8988T (cell line): ENCODE results near the gene SNX22.
"Not testable (repeated sequence)": the region's sequence is repeated elsewhere in the genome, so short reads cannot be mapped to it uniquely, and the experiment has no call there.

Source experiments
- DNase-seq: peaks from one replicate; pipeline ENCODE4 v3.0.0; 2011

Gene SNX22

DNA sequence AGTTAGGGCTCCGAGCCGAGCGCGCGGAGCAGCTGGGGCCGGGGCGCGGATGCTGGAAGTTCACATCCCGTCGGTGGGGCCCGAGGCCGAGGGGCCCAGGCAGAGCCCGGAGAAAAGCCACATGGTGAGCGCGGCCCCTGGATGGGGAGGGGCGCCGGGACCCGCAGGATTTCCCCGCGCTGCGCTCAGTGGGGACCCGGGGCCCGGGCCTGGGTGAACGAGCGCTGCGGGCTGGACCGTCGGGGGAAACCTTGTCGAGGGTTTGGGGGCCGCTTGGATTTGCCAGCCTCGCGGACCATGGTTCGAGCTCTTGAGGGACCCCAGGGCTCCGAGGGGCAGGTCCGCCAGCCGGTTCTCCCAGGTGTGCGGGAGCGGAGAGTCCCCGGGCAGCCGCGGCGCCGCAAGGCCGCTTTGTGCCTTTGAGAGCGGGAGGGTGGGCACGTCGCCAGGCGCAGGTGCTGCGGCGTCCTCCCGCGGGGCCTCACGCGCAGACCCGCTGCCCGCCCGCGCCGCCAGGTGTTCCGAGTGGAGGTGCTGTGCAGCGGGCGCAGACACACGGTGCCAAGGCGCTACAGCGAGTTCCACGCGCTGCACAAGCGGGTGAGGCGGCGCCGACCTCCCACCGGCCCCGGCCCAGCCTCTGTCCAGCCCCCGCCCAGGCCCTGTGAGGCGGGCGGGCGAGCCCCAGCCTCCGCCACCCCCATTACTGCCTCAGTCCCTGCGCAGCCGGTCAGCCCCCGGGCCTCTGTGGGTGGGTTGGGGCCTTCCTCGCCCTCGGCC lies at the start of gene SNX22:
SNX22 (plus strand) TSS at position 5 of the 780 bp plus-strand sequence; CDS start at position 50, 45 bp downstream.
- peak; percentile 32 for DNase-seq

DNA sequence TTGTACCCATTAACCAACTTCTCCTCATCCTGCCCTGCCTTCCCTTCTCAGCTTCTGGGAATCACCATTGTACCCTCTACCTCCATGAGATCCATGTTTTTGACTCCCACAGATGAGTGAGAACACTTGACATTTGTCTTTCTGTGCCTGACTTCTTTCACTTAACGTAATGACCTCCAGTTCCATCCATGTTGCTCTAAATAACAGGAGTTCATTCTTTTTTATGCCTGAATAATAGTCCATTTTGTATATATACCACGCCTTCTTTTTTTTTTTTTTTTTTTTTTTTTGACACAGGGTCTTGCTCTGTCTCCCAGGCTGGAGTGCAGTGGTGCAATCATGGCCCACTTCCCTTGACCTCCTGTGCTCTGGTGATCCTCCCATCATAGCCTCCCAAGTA lies 49.0 kb upstream of the SNX22 start:
- no peak for DNase-seq

DNA sequence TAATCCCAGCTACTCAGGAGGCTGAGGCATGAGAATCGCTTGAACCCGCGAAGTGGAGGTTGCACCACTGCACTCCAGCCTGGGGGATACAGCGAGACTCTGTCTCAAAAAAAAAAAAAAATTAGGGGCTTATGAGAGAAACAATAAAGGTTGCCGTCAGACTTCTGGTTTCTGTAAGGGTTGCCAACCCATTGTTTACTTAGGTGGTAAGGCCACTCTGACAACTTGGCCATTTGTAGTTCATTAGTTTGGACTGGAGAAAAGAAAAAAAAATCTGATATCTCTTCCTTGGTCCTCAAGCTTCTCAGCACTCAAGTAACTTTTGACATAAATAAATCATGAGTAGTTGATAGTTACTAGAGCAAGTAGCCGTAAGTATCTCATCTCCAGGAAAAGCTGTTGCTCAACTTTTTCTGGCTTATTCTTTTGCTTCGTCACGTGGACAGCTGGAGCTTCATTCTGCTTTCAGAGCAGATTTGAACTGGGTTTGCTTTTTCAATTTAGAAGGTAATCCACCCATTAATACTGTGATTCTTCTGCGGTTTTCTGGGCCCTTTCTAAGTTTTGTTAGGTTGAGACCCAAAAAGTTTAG lies 46.3 kb upstream of the SNX22 start:
- no peak for DNase-seq

DNA sequence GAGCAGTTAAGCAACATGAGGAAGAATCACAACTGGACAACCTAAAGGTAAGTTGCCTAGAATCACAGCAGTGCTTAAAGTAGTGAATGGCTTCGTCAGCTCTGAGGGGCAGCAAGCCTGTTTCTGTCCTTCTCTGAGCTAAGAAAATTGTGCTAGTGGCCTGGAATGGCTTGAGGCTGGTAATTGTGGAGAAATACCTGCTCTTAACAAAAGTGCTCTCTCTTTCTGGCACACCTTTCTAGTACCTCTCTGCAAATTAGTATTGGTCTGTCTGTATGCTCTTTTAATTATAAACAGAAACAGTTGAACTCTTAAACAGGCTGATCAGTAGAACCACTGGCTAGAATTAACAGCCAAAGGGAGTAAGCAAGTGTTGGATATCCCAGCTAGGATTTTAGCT lies 44.2 kb upstream of the SNX22 start:
- DNase-seq, result no peak

DNA sequence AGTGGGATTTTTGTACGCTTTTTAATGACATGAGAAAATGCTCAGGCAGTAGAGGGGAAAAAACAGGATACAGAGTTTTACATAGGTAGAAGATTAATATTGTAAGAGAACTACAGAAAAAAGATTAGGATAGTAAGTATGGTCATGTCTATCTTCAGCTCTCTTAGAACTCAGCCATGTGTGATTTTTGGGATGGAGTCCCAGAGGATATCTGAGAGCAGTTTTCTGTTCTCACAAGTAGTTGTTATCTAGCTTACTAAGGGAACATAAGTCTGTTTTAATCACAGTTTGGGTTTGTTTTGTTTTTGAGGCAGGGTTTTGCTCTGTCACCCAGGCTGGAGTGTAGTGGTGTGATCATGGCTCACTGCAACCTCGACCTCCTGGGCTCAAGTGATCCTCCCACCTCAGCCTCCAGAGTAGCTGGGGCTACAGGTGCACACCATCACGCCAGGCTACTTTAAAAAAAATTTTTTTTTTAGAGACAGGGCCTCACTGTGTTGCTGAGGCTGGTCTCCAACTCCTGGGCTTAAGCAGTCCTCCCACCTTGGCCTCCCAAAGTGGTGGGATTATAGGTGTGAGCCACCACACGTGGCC lies 41.3 kb upstream of the SNX22 start:
- not testable (repeated sequence) for DNase-seq

DNA sequence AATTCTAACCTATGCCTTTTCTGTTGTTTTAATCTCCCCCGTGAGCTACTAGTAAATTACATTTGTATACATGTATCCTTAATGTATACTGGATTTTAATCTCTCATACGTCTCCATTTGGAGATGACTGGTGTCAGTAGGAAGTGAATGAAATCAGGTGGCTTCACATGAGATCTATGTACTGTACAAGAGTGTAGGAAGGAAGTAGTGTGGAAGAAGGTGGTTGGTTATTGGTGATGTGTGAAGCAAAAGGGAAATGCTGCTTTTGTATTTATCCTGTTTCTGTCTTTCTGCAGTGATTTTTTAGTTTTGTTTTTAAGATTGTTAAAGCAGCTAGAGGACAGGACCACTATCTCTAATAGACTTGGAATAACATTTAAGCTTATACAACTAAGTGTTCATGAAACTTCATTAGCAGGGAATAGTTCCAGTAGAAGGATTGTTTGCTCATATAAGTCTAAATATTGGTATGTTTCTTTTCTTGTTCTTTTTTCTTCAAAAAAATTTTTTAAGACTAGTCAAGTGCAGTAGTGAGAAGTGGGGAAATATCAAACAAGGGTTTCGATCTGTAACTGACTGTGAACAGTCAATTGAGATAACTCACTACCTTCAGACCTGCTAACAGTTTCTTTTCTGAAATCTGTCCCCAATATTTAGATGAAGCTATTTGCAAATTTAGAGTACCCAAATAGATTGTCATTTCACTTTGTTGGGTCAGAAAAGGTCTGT lies 40.4 kb upstream of the SNX22 start:
- no peak for DNase-seq

DNA sequence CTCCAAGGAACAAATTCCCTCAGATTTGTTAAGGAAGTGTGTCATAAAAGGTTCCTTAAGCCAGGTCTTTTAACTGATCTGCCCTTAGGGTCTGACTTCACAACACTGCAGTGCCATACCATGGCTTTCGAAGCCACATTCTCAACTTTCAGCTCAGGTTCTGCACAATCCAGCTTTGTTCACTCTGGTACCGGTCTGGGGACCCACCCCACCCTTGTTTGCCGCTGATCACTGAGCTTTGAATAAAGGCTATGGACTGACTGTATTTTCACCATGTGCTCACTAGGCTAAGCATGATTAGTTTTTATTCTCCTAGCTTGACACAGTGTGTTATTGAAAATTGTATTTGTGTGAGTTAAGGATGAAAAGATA lies 39.9 kb upstream of the SNX22 start:
- no peak for DNase-seq

DNA sequence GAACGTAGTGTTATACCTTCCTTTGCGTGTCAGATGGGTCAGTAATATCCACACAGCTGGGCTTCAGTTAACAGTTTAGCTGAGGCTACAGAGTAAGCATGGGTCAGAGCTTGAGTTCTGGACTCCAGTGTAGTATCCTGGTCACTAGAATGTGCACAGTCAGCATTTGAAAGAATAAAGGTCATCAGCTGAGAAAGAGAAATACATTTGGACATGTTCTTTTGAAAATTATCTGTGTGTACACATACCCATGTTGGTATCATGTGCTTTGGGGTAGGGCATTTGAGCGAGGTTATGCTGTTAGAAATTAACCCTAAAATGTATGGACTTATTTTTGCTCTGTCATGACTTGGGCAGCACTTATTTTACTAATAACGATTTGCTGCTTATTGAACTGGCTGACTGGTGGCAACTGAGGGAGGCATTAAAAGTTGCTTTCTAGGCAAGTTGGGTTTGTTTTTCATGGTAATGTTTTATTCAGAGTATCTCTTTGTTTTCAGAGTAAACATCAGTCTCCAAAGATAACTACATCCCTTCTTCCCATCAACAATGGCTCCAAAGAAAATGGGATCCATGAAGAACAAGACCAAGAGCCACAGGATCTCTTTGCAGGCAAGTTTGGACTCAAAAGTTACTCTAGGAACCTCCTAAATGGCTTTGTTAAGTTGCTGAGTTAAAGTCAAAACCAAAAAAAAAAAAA lies 39.3 kb upstream of the SNX22 start:
- DNase-seq, result no peak

DNA sequence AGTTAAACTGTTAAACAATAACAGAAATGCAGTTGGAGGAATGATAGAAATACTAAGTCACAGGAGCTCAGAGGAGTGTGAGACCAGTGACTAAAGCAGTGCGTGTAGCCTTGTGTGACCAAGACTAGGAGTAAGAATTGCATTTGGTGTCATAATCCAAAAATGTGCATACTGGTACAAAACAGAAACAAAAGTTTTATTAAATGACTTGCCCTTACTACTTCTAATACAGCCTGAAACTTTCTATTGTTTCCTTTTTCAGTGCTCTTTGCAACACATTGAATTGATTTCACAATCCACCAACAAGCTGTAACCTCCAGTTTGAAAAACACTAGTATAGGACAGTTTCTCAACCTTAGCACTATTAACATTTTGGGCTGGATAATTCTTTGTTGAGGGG lies 38.6 kb upstream of the SNX22 start:
- no peak for DNase-seq

DNA sequence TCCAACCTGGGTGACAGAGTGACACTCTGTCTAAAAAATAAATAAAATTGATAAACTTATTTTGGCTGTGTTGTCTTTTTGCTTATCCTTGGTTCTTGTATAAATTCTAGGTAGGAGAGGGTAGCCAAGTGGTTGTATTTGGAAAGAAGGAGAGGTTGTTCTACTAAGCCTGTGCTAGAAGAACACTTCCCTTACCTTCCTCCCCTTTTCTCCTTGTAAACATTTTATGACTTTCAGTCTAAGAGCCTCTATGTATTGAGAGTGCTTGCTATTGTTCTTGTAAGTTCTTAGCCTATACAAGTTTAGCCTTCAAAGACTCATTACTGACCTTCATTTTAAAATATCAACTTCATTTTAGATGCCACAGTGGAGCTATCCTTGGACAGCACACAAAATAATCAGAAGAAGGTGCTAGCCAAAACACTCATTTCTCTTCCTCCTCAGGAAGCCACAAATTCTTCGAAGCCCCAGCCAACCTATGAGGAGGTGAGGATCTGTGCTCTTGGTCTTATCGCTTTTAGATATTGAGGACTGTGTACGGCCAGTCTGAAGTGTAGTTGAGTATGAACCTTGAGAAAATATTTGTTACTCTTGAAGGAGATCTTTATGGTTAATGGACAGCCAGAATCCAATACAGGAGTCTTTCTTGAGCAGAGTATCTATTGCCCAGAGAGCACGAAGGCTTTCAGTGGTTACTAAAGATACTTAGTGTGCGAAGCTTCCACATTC lies 33.6 kb upstream of the SNX22 start:
- DNase-seq, result no peak

DNA sequence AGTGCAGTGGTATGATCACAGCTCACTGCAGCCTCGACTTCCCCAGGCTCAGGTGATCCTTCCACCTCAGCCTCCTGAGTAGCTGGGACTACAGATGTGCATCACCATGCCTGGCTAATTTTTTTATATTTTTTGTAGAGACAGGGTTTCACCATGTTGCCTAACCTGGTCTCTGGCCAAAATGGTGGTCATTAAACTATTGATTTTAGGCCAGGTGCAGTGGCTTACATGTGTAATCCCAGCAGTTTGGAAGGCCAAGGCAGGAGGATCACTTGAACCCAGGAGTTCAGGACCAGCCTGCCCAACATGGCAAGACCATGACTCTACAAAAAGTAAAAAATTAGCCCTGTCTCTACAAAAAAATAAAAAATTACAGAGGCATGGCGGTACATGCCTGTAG lies 31.2 kb upstream of the SNX22 start:
- DNase-seq, result not testable (repeated sequence)

DNA sequence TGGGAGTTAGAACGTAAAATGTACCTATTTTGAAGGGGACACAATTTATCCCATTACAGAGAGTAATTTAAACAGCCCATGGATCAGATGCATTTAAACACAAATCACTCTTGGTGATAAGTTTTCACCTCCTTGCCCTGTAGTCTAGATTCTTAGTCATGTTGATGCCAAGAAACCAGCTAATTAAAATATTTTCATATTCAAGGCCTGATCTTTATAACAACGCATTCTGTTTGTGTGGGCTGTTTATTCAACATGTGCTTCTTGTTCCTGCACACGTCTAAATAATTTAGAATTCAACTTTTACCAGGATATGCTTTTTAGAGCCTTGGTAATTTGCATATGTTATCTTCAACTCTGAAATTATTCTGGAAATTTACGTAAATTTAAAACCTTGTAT lies 29.9 kb upstream of the SNX22 start:
- DNase-seq, result no peak

DNA sequence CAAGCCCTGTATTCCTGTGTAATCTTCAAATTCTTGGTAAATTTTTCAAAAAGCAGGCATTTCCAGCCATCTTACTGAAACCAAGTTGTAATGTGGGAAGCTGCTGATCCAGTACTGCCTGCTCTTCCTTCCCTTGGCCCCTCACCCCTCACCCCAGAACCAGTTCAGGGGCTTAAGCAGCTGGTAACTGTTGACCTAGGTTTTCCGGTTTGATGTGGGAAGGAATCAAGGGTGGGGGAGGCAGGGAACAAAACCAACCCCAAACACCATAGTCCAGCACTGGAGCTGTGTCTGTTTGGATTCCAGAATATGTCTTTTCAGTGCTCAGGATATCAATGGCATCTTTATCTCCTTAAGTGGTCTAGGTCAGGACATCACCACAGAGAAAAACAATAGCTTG lies 29.1 kb upstream of the SNX22 start:
- no peak for DNase-seq

DNA sequence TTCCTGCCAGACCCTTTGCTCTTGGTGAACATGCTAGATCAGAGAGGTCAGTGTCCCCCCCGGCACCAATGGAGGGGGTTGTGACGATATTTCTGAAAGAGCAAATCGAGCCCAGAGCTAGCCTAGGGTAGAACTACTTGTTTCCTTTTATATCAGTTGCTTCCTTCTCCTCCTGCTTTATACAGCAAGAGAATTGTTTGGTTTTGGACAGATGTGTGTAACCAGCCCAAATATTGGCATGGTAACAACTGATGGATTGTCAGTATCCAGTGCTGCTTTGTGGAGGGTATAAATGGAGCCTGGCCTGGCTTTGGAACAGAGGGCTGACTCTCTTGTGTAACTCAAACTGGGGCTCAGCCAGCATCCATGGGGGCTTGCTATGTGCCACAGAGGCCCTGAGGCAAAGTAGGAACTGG lies 28.6 kb upstream of the SNX22 start:
- DNase-seq, result no peak

DNA sequence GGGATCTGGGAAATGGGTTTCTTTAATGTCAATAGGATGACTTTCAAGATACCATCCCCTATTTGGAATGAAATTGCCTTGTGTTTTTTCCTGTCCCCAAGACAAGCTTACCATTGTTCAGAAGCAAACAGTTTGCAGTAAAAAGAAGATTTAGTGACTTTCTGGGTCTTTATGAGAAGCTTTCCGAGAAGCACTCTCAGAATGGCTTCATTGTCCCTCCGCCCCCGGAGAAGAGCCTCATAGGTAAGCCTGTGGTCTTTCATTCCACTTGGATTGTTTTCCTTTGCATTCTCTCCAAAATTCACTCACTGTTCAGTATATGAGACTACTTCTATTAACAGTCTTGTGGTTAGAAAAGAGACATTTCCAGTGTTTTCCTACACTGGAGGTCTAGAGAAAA lies 25.6 kb upstream of the SNX22 start:
- DNase-seq, result no peak

DNA sequence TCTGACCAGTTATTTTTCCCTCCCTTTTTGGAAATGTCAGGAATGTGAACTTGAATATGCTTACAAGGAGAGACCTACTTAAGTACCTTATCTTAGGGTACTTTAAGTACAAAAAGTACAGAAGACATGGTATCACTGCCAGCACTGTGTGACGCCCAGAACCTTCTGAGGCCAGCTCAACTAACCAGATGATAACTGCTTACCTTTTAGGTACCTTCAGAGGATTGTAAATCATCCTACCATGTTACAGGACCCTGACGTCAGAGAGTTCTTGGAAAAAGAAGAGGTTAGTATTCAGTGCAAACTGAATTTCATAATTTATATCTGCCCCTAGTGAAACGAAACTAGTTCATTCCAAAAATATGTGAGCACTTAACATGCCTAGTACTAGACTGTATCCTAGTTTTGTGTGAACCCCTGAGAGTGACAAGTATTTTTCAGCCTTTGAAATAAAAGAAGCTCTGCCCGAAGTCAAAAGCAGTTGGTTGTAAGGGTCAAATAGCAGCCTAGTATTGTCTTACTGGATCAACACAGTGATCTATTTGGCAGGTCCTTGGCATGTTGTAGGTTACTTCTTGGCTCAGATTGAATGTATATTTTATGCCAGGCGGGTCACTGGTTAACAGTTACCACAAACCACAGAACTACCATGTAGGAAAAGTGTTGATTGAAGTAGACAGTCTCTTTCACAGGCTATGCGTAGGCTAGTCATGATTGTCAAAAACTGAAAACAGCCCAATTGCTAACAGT lies 23.8 kb upstream of the SNX22 start:
- no peak for DNase-seq

DNA sequence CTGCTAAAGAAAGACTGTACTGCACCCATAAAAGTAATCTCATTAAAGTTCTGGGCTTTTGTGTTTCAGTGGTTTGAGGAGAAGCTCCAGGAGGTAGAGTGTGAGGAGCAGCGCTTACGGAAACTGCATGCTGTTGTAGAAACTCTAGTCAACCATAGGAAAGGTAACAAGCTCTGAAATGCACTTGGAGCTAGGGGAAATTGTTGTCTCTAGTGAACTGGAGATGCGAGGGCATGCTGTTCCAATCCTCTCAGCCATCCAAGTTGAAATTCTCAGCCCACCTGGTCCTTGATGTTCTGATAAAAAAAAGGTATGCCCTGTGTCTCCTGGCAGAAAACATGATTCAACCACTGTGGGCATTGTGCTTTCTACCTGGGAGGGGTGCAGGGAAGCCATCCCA lies 21.4 kb upstream of the SNX22 start:
- no peak for DNase-seq

DNA sequence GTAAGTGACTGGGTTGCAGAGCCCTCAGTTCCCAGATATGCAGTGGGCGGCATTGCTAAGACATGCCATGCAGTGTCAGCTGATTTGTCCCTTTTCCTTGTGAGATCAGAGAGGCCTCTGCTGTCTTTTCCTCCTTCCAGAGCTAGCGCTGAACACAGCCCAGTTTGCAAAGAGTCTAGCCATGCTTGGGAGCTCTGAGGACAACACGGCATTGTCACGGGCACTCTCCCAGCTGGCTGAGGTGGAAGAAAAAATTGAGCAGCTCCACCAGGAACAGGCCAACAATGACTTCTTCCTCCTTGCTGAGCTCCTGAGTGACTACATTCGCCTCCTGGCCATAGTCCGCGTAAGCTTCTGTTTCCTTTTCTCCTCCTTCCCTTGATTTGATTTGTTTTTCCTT lies 20.0 kb upstream of the SNX22 start:
- no peak for DNase-seq

DNA sequence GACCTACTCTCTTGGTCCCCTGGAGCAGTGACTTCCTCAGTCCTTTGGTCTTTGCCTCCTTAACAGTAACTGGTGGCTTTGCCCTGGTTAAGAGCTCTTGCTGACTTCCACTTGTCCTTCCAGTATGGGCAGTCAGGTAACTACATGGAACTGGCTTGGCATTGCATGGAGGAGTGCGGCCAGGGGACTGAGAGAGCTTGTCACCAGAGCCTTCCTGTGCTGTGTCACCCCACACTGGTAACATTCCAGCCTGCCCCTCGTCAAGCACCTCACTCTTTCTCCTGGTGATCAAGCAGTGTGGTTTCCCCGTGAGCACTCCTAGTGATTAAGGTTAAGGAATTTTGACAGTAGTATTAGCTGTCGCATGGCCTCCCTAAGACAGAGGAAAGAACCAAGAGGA lies 19.3 kb upstream of the SNX22 start:
- no peak for DNase-seq

DNA sequence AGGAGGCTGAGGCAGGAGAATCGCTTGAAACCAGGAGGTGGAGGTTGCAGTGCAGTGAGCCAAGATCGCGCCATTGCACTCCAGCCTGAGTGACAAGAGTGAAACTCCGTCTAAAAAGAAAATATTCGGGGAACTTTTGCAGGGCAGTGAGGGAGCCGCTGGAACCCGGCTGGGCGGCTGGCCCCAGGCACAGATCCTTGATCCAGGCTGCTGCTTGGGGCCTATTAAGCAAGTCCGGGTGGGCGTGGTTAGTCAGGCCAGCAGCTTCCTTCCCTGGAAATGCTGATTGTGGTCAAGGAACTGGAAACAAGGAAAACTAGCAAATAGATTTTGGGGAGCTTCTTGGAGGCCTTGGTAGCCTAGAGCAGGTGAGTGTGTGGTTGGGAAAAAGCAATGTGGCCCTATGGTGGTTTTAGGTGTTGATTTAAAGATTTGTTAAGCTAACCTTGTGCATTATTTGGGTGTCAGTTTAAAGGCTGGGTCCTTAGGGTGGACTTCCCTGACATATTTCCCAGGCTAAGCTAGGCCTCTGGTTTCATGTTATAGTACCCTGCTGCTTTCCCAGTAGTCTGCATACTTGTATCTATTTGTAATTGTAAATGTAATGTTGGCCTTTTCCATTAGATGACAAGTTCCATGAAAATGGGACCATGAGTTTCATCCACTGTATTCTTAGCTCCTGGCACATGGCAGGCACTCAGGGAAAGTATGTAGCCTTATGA lies 17.7 kb upstream of the SNX22 start:
- DNase-seq, result no peak

DNA sequence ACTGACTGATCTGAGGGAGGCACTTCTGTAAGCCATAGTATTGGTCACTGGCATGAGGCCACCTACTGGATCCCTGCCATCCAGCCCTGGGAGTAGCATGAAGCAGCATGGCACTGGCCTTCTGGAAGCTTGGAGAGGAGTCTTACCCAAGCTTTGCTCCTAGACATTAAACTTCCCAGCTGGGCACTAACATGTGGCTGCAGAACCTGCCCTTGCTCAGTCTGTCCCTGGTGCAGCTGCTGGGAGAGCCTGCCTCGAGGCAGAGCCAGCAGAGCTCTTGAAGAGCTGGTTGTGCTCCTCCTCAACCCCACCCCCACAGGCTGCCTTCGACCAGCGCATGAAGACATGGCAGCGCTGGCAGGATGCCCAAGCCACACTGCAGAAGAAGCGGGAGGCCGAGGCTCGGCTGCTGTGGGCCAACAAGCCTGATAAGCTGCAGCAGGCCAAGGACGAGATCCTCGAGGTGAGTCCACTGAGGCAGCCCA lies 17.1 kb upstream of the SNX22 start:
- no peak for DNase-seq
